Neural cell (in vitro differentiated cells): ENCODE measurements around the gene IFT172. TPM values are rescaled to one million over a fixed set of nuclear protein-coding genes. Genes with fewer than 3 reads are reported as not detected.

Experiments
- H2AFZ ChIP-seq: fragments of 200-600, 300-800 bp; sonication (generic), shearing (Covaris generic); 2 replicates; pipeline ENCODE4 v1.6.0; 2014; ENCODE audit warnings: low read depth, mild to moderate bottlenecking, antibody characterized with exemption, low read length, moderate library complexity
- H3F3A ChIP-seq: fragments of 200-600 bp; shearing (Covaris generic); 2 replicates; pipeline ENCODE4 v1.6.1; 2016; ENCODE audit warnings: mild to moderate bottlenecking, moderate library complexity, mixed read lengths, antibody characterized with exemption, low read length; ENCODE audit not compliant: insufficient read depth, poor library complexity, severe bottlenecking
- H3K27ac ChIP-seq: fragments of 200-600, 300-800 bp; sonication (generic), shearing (Covaris generic); 2 replicates; pipeline ENCODE4 v1.5.1; 2014; ENCODE audit warnings: mild to moderate bottlenecking, low read length, moderate library complexity
- H3K27me3 ChIP-seq: fragments of 300-800, 200-600 bp; sonication (generic), shearing (Covaris generic); 2 replicates; pipeline ENCODE4 v1.6.0; 2014; ENCODE audit warnings: mild to moderate bottlenecking, low read depth, low read length, moderate library complexity; ENCODE audit not compliant: insufficient read depth
- H3K36me3 ChIP-seq: fragments of 300-800, 200-600 bp; sonication (generic), shearing (Covaris generic); 2 replicates; pipeline ENCODE4 v1.5.1; 2014; ENCODE audit warnings: mild to moderate bottlenecking, antibody characterized with exemption, low read length, moderate library complexity; ENCODE audit not compliant: insufficient read depth
- H3K4me2 ChIP-seq: fragments of 300-800, 200-600 bp; sonication (generic), shearing (Covaris generic); 2 replicates; pipeline ENCODE4 v1.6.0; 2014; ENCODE audit warnings: mild to moderate bottlenecking, low read length
- H3K4me3 ChIP-seq: fragments of 300-800, 200-600 bp; sonication (generic), shearing (Covaris generic); 2 replicates; pipeline ENCODE4 v1.5.1; 2014; ENCODE audit warnings: mild to moderate bottlenecking, low read length, moderate library complexity
- H3K79me2 ChIP-seq: fragments of 200-600 bp; shearing (Covaris generic); replicated peaks from 2 replicates; pipeline ENCODE4 v1.6.0; 2014; ENCODE audit warnings: mild to moderate bottlenecking, low read length, moderate library complexity; ENCODE audit not compliant: insufficient read depth
- H3K9ac ChIP-seq: fragments of 300-800, 200-600 bp; sonication (generic), shearing (Covaris generic); 2 replicates; pipeline ENCODE4 v1.6.1; 2016; ENCODE audit warnings: mild to moderate bottlenecking, low read length, mixed read lengths
- H3K9me2 ChIP-seq: fragments of 200-600 bp; shearing (Covaris generic); 2 replicates; pipeline ENCODE4 v1.6.1; 2016; ENCODE audit warnings: mild to moderate bottlenecking, low read length, mixed read lengths; ENCODE audit not compliant: insufficient read depth
- H3K9me3 ChIP-seq: fragments of 200-600, 300-800 bp; sonication (generic), shearing (Covaris generic); 2 replicates; pipeline ENCODE4 v1.6.1; 2016; ENCODE audit warnings: mild to moderate bottlenecking, mixed run types, low read length, moderate library complexity, mixed read lengths
- H4K20me1 ChIP-seq: fragments of 200-600 bp; shearing (Covaris generic); 2 replicates; pipeline ENCODE4 v1.6.1; 2016; ENCODE audit warnings: mild to moderate bottlenecking, mixed run types; ENCODE audit not compliant: insufficient read depth
- CTCF ChIP-seq: fragments of 450-650 bp; IDR thresholded peaks from 2 replicates; pipeline ENCODE4 v1.5.1; 2014; ENCODE audit warnings: antibody characterized with exemption, mild to moderate bottlenecking, moderate library complexity; ENCODE audit not compliant: poor library complexity, severe bottlenecking
- EP300 ChIP-seq: fragments of 450-650 bp; conservative IDR thresholded peaks from 2 replicates; pipeline ENCODE4 v1.6.1; 2014; ENCODE audit warnings: antibody characterized with exemption, mild to moderate bottlenecking, moderate library complexity; ENCODE audit not compliant: poor library complexity, severe bottlenecking
- EZH2 ChIP-seq: fragments of 200-600, 300-800 bp; shearing (Covaris generic), sonication (generic); IDR thresholded peaks from 2 replicates; pipeline ENCODE4 v1.6.1; 2014; ENCODE audit warnings: antibody characterized with exemption, low read length, borderline replicate concordance, mild to moderate bottlenecking; ENCODE audit not compliant: insufficient read depth, poor library complexity, severe bottlenecking
- MXI1 ChIP-seq: fragments of 450-650 bp; conservative IDR thresholded peaks from 2 replicates; pipeline ENCODE4 v1.6.1; 2014; ENCODE audit warnings: antibody characterized with exemption, mild to moderate bottlenecking; ENCODE audit not compliant: poor library complexity, severe bottlenecking
- POLR2AphosphoS5 ChIP-seq: IDR thresholded peaks from 2 replicates; pipeline ENCODE4 v1.6.1; 2012
- RAD21 ChIP-seq: fragments of 450-650 bp; conservative IDR thresholded peaks from 2 replicates; pipeline ENCODE4 v1.6.1; 2014; ENCODE audit warnings: antibody characterized with exemption, mild to moderate bottlenecking, moderate library complexity
- REST ChIP-seq: IDR thresholded peaks from 2 replicates; pipeline ENCODE4 v1.6.1; 2012; ENCODE audit warnings: borderline replicate concordance
- SMC3 ChIP-seq: fragments of 450-650 bp; conservative IDR thresholded peaks from 2 replicates; pipeline ENCODE4 v1.6.1; 2014; ENCODE audit warnings: antibody characterized with exemption, mild to moderate bottlenecking, moderate library complexity; ENCODE audit not compliant: poor library complexity
- TAF1 ChIP-seq: IDR thresholded peaks from 2 replicates; pipeline ENCODE4 v1.6.1; 2012; ENCODE audit warnings: low read depth
- polyA plus RNA-seq: library from polyadenylated mRNA; depleted of rRNA; stranded (reverse); fragments of >200 nt; gene quantifications from 2 replicates; pipeline ENCODE4 v1.2.3, GENCODE V29; 2014

Gene IFT172
- polyA plus RNA-seq, 1 donor from 2014 or later = 26.9 TPM

GRCh38 chr2:27497288-27497627 is 7.7 kb upstream of the IFT172 start:
- H3K9ac ChIP-seq = no peak overlapping the region
- H4K20me1 ChIP-seq = no peaks in the 10 kb centered on the region
- no peak overlapping the region for H3K4me2 ChIP-seq
- H3K27ac ChIP-seq = no peak overlapping the region
- no peak overlapping the region for H2AFZ ChIP-seq
- H3F3A ChIP-seq = no peaks in the 10 kb centered on the region
- H3K9me3 ChIP-seq = no peaks in the 10 kb centered on the region
- no peaks in the 10 kb centered on the region for H3K36me3 ChIP-seq
- H3K27me3 ChIP-seq = peaks cover 7% of the 10 kb centered on the region
- no peaks in the 10 kb centered on the region for H3K79me2 ChIP-seq
- no peaks in the 10 kb centered on the region for H3K9me2 ChIP-seq
- TF ChIP-seq MXI1 (no peak), CTCF (no peak), EZH2 (no peak), SMC3 (no peak), POLR2AphosphoS5 (no peak), EP300 (no peak), RAD21 (no peak), REST (no peak), TAF1 (no peak)
- no peak overlapping the region for H3K4me3 ChIP-seq

- no peaks in the 10 kb centered on the region for H3K9me2 ChIP-seq
- H3K9me3 ChIP-seq = no peaks in the 10 kb centered on the region
- no peak within 1 kb of the TSS for H2AFZ ChIP-seq
- H3F3A ChIP-seq = no peaks in the 10 kb centered on the region
- H3K27me3 ChIP-seq = peaks cover 7% of the 10 kb centered on the region
- TF ChIP-seq MXI1 = no peak
- H3K79me2 ChIP-seq = no peaks in the 10 kb centered on the region
- no peaks in the 10 kb centered on the region for H3K36me3 ChIP-seq
- H3K4me2 ChIP-seq = peak within 1 kb of the TSS; percentile 67
- H3K27ac ChIP-seq = no peak within 1 kb of the TSS
- peak within 1 kb of the TSS; percentile 80 for H3K4me3 ChIP-seq
- H3K9ac ChIP-seq = peak within 1 kb of the TSS; percentile 75
- no peaks in the 10 kb centered on the region for H4K20me1 ChIP-seq
These were observed 7.1 kb upstream of the IFT172 start, which contains the start of gene GCKR for GRCh38 chr2:27496357-27497287. Gene GCKR, plus strand, starts transcription at chr2:27496839. Its CDS starts 66 bp downstream, at chr2:27496905.
